HG02970 (cell line): ENCODE results near the gene BLOC1S1.

Experiments used
- ATAC-seq: cut with Tn5 transposase; IDR thresholded peaks from one replicate; pipeline ENCODE4 v1.9.1; 2021; ENCODE audit warnings: mild to moderate bottlenecking, moderate library complexity, moderate number of reproducible peaks; ENCODE audit not compliant: unreplicated experiment, low FRiP score

Gene BLOC1S1

DNA sequence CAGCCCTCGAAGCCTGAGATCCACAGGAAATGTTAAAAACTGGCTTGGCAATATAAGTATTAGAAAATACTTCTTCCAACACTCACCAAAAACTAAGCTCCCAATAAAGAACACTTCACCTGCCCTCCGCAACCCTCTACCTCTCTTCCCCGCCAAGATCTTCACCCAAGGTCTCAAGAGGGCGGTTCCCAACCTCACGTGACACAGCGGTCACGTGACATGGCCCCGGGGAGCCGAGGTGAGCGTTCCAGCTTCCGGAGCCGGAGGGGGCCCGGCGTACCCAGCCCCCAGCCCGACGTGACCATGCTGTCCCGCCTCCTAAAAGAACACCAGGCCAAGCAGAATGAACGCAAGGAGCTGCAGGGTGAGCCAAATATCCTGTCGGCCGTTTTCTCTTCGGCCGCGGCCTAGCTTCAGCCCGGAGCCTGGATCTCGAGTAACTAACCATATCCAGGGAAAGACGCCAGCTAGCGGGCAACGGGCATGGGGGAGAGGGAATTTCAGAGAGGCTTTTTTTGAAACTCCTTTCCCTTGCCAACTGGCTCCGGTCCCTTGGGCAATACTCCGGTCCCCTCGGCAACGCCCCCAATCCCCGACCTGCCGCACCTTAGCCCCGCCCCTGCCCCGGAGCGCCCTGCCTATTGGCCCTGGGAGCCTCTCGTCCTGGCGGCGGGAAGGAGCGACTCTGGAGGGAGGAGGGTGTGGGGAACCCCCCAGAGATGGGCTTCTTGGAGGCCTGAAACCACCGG lies at the start of gene BLOC1S1:
Gene BLOC1S1 (plus strand): TSS at position 214 of the 749 bp plus-strand sequence. CDS start 6 bp downstream, at position 220.
- peak; percentile 77 for ATAC-seq

DNA sequence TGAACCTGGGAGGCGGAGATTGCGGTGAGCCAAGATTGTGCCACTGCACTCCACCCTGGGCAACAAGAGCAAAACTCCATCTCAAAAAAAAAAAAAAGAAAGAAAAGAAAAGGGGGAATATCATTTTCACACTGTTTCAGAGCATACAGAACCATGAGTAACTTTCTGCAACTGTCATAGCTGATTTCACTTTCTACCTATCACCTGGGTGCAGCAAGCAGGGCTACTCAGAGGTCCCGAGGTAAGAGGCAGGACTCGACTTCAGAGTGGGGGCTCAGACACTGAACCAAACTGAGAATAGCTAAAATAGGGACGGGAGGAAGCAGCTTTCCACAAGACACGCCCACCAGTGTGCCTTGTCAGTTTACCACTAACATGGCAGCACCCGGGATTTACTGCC lies 49.3 kb upstream of the BLOC1S1 start:
- ATAC-seq: no peak

DNA sequence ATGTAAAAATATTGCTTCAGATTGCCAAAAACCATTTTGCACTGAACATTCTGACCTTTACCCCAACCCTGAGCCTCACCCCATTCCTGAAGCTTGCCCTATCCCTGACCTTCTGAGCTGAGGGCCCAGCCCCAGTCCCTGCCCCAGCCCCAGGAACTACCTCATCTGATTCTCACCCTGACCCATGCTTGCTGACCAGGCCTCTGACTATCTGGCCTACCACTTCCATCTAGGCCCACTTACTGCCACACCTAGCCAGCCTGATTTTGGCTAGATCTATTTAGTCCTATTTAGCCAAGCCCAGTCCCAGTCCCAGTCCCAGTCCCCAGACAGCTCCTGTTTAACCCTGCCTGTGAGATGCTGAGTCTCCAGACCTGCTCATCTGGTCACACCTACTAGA lies 45.6 kb upstream of the BLOC1S1 start:
- ATAC-seq: no peak

DNA sequence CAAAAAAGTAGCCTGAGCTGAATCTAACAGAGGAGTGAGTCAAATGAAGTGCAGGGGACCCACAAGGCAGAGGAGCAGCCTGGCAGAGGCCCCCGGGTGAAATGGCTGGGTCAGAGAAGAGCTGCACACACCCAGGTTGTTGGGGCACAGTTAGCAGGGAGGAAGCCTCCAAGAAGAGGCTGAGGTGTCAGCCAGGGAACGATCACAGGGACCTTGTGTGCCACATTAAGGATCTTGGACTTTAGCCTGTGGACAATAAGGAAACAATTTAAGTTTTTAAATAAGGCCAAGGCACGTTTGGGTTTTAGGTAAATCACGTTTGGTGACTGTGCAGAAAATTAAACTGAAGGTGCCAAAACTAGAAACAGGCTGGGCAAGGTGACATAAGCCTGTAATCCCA lies 44.1 kb upstream of the BLOC1S1 start:
- no peak for ATAC-seq

DNA sequence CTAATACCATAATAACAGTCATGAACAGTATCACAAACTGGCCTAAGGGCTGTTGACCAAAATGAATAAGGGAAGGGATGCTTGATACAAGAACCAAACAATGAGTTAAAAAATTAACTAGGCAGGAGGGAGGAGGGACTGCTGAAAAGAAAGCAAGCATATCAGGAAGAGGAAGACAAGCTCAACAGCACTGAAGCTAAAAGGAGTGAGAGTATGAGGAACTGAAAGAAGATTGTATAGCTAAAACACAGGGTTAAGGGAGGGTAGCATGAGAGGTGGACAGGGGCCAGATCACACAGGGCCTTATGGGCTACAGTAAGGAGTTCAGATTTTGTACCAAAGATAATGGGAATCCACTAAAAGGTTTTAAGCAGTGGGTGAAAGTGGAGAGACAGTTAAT lies 42.2 kb upstream of the BLOC1S1 start:
- ATAC-seq: no peak

DNA sequence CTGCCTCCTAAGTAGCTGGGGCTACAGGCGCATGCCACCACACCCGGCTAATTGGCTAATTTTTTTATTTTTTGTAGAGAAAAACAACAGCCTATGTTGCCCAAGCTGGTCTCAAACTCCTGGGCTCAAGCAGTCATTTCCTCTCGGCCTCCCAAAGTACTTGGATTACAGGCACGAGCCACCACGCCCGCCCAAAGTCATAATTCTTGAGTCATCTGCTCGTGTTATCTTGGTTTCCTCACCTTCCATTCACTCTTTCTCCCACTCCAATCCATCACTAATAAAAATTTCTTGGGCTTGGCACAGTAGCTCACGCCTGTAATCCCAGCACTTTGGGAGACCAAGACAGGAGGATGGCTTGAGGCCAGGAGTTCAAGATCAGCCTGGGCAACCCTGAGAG lies 40.2 kb upstream of the BLOC1S1 start:
- ATAC-seq: no peak

DNA sequence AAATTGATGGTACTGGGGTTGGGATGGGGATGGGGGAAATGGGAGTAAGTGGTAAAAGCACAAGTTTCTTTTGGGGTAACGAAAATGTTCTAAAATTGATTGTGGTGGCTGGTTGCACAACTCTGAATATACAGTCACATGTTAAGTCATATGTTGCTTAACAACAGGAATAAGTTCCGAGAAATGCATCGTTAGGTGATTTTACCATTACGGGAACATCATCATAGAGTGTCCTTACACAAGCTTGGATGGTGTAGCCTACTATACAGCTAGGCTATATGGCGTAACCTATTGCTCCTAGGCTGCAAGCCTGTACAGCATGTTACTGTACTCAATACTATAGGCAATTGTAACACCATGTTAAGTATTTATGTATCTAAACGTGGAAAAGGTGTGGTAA lies 39.1 kb upstream of the BLOC1S1 start:
- ATAC-seq: no peak

DNA sequence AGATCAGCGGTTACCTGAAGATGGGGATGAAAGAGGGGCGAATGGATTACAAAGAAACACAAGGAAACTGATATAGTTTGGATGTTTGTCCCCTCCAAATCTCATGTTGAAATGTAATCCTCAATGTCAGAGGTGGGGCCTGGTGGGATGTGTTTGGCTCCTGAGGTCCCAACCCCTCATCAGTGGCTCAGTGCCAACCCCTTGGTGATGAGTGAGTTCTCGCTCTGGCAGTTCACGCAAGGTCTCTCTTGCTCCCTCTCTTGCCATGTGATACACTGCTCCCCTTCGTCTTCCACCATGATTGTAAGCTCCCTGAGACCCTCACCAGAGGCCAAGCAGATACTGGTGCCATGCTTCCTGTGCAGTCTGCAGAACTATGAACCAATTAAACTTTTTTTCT lies 36.2 kb upstream of the BLOC1S1 start:
- ATAC-seq: no peak

DNA sequence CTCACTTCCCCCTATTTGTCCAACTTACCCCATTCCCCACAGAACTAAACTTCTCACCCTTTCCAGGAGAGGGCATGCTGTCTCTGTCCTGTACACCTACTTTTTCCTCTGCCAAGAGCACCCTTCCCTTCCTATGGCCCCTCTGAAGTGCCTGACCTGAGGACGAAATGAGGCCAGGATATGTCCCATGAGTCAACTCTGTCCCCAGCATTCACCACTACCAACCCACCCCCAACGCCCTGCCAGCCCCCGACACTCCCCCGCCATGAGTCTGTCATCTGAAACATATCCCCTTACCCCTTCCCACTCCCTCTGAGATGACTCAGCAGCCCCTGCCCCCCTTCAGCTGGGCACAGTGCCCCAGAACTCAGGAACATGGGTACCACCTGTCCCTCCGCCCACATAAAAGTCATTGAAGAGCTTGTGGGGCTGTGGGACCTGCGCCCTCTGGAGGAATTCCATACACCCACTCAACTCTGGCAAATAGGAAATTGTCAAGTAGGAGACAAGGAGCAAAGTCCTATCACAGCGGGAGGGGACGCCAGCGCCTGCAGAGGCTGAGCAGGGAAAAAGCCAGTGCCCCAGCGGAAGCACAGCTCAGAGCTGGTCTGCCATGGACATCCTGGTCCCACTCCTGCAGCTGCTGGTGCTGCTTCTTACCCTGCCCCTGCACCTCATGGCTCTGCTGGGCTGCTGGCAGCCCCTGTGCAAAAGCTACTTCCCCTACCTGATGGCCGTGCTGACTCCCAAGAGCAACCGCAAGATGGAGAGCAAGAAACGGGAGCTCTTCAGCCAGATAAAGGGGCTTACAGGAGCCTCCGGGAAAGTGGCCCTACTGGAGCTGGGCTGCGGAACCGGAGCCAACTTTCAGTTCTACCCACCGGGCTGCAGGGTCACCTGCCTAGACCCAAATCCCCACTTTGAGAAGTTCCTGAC lies 34.4 kb upstream of the BLOC1S1 start:
- no peak for ATAC-seq

DNA sequence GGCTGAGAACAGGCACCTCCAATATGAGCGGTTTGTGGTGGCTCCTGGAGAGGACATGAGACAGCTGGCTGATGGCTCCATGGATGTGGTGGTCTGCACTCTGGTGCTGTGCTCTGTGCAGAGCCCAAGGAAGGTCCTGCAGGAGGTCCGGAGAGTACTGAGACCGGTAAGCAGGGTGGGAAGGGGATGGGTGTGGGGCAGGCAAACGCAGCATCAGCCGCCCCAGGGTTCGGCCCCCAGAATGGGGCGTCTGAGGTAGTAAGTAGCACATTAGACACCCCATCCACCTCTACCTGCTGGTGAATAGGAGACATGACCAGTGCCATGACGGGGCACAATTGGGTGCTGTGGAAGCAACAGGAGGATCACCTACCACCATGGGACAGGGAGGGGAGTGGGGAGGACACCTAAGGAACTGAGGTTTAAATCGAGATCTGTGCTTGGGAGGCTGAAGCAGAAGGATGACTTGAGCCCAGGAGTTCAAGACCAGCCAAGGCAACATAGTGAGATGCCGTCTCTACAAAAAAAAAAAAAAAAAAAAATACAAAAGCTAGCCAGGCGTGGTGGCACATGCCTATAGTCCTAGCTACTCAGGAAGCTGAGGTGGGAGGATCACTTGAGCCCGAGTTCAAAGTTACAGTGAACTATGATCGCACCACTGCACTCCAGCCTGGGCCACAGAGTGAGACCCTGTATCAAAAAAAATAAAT lies 33.6 kb upstream of the BLOC1S1 start:
- ATAC-seq: no peak

DNA sequence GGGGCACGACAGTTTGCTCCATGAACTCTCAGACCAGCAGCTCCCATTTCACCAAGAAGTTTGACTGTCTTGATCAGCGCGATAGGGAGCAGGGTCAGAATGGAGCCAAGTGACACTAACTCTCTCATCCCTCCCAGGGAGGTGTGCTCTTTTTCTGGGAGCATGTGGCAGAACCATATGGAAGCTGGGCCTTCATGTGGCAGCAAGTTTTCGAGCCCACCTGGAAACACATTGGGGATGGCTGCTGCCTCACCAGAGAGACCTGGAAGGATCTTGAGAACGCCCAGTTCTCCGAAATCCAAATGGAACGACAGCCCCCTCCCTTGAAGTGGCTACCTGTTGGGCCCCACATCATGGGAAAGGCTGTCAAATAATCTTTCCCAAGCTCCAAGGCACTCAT lies 32.2 kb upstream of the BLOC1S1 start:
- ATAC-seq: no peak

DNA sequence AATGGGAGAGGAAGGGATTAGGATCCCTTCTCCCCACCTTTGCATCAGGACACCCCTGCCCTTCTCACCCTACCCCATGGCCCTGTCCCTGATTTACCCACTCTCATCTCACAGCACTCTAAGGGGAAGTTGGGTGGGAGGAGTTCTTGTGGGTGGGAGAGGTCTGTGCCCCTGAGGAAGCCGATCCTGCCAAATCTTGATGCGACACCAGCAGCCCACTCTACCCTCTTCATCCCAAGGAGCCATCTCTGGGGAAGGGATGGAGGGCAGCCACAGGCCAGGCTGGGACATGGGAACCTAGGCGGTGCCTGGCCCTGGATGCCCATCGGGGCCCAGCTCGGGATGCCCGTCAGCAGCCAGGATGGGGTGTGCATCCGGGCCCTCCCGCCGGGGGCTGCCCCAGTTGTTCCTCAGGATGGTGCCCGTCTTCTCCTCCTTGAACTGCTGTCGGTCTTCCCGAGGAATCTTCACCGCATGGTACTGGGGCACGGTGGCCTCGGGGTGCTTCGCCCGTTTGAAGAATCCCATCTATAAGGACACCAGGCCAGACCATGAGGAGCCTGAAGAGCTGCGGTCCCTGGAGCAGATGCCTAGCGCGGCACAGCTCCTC lies 31.0 kb upstream of the BLOC1S1 start:
- ATAC-seq: no peak

DNA sequence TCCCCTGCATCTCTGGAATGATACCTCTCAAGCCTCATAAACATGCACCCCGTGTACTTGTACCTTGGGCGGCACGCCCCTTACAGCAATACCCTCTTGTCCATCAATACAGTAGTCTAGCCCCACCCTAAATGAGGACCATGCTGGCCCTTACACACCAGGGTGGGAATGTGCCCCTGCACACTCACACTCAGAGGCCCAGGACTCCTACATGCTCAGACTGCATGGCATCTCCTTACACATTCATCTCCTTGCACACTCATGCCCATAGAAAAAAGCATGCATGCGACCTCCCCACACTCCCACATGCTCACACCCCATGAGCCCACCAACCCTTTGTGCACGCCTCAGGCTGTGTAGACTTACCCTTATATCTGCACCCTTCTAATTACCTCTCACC lies 30.2 kb upstream of the BLOC1S1 start:
- ATAC-seq: no peak

DNA sequence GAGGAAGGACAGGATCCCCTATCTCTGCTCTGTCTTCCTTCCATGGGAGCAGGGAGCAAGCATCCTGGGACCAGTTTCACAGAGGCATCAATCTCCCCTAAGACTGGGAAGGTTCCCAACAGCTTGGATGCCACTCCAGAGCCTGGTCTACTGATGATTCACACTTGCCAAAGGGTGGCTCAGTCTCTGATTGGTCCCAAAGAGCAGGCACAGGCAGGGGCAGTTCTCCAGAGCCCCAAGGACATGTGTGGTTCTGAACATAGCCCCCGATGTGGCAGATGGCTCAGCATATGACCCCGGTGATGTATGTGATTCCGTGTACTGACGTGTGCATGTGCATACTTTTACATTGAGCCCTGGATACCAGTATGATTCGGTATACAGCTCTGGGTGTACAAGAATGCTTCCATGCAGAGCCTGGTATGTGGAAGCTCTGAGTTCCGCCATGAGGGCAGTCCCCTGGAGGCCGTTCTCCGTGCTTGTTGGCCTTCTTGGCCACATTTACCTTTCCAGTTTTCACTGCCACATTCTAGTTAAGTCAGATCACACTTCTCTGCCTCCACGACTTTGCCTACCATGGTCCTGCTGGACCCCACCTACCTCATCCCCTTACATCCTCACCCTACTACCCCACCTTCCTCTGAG lies 29.4 kb upstream of the BLOC1S1 start:
- no peak for ATAC-seq

DNA sequence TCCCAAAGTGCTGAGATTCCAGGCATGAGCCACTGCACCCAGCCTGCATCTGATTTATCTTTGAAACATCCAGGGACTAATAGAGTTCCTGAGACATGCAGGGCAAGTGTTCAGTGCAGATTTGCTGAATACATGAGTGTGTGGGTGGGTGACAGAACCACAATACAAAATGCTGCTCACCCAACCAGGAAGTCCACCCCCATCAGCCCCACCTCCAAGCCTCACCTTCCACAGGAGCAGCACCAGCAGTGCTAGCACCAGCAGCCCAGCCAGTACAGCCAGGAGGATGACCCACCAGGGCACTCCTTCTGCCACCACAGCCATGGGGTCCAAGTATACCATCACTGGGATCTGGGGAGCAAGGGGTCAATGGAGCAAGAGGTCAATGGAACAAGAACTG lies 28.1 kb upstream of the BLOC1S1 start:
- ATAC-seq: no peak

DNA sequence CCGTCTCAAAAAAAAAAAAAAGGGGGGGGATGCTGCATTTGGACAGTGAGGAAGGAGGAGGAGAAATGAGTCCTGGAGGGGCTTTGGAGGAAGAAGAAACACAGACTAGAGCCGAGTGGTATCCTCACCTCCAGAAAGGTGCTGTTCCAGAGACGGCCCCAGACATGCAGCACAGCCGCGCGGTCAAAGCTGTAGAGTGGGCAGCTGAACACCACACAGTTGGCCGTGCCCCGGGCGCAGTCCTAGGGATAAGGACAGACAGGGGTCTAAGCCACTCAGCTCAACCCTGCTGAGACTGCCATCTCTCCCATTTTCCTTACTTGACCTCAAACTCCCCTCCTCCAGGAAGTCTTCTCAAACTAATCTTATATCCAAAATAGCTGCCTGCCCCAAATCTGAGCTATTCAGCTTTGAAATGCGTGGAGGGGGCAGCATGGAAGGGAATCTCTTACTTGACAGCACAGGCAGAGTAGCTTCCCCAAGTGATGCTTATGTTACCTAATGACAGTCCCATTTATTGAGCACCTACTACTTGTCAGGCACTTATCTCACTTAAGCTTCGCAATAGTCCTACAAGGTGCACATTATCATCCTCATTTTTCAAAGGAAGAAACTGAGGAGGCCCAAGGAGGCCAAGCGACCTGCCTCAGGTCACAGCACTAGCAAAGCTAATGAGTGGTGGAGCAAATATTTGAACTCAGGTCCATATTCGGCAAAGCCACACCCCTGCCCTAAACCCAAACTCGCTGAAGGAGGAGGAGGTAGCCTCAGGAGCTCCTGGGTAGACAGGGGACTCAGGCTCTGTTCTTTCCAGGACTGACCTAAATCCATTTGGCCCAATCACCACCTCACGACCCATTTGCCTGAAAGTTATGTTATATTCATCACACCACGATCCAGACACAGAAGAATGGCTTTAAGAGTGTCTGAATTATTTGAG lies 26.9 kb upstream of the BLOC1S1 start:
- no peak for ATAC-seq

DNA sequence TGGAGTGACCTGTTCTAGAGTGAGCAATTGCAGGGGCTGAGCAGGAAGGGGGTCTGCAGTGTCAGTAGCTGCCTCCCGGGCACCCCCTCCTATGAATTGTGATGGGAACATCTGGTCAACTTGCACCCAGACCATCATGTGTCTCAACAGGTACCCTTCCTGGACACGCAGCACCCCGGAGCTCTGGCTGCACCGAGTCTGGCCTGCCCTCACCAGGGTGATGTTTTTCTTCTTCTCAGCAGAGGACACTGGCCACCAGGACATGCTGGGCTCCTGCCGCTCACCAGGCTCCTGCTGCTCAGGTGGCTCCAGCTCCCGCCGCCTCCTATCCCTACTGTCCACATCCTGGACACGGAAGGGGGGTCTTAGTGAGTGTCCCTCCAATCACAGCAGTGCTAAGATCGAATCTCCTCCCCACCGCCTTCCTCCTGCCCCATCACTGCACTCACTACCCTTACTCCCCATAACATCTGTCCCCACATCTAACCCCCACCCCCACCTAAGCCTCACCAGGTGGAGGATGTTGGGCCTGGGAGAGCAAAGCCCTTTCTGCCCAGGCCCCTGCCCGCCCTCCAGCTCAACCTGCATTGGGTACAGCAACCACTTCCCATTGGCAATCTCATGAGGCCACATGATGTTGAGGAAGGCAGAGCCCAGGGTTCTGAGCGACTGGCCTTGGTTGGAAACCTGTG lies 23.1 kb upstream of the BLOC1S1 start:
- ATAC-seq: no peak

DNA sequence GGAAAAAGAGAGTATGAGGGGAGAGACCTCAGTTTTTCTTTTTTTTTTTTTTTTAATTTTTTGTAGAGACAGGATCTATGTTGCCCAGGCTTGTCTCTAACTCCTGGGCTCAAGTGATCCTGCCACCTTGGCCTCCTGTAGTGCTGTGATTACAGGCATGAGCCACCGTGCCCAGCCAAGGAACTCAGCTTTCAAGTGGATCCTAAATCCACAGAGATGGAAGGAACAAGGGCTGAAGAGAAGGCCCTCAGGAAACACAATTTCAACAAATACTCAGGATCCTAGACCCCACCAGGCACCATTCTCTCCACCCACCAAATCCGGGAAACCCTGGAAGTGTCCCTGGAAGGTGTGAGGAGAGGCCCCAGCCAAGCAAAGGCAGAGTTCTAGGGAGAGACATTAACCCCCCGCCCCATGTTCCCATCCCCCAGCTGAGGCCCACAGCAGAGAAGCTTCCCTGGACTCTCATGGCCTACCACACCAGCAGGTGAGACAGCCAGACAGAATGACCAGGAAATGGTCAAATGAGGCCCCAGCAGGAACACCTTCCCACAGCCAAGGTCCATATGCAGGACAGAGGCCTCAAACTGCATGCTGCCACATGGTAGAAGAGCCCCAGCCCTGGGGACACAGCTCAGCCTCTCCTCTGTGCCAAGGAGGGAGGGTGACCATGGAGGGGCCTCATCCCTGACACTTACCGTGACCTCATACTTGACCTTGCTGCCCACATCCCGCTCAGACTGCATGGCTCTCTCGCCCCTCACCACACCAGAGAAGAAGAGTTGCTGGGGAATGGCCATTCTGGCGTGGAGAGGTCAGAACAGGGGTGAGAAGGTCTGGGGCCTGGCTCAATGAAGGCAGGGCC lies 22.3 kb upstream of the BLOC1S1 start:
- no peak for ATAC-seq
